DMS53 treated with DMSO at 0.1 percent for 48 hours (cell line): ENCODE measurements around the gene HELLS.
"Not testable (repeated sequence)": the region's sequence is repeated elsewhere in the genome, so short reads cannot be mapped to it uniquely, and the experiment has no call there.

ENCODE experiments used
- DNase-seq: peaks from one replicate; lab custom pipeline; 2025; ENCODE audit not compliant: unreplicated experiment; lab: John Stamatoyannopoulos, UW

Gene HELLS

GRCh38 chr10:94545391-94546048, at the start of gene HELLS:
HELLS (plus strand) TSS chr10:94545788; CDS start chr10:94545922, 134 bp downstream.
- DNase-seq, result peak; percentile 86

- DNase-seq, result no peak
These were observed 49.6 kb upstream of the HELLS start for GRCh38 chr10:94496010-94496409.

GRCh38 chr10:94496646-94497045, 48.9 kb upstream of the HELLS start:
- no peak for DNase-seq

GRCh38 chr10:94500063-94500462, 45.5 kb upstream of the HELLS start:
- no peak for DNase-seq

GRCh38 chr10:94521276-94522250, 24.0 kb upstream of the HELLS start:
- DNase-seq, result no peak

- DNase-seq, result no peak
These were observed 21.4 kb upstream of the HELLS start for GRCh38 chr10:94524146-94524545.

GRCh38 chr10:94524711-94525110, 20.9 kb upstream of the HELLS start:
- DNase-seq, result no peak

- not testable (repeated sequence) for DNase-seq
These were observed 14.0 kb upstream of the HELLS start for GRCh38 chr10:94531550-94531949.

- DNase-seq, result no peak
These were observed 12.6 kb upstream of the HELLS start for GRCh38 chr10:94533027-94533426.

- not testable (repeated sequence) for DNase-seq
These were observed 3.3 kb upstream of the HELLS start for GRCh38 chr10:94542282-94542681.

GRCh38 chr10:94546049-94546900, 687 bp downstream of the HELLS start:
- DNase-seq, result peak; percentile 55

- DNase-seq, result no peak
These were observed 1.3 kb downstream of the HELLS start for GRCh38 chr10:94546901-94547185.

GRCh38 chr10:94549221-94549620, 3.6 kb downstream of the HELLS start:
- DNase-seq, result no peak

- not testable (repeated sequence) for DNase-seq
These were observed 22.2 kb downstream of the HELLS start for GRCh38 chr10:94567714-94568307.

- DNase-seq, result no peak
These were observed 25.5 kb downstream of the HELLS start for GRCh38 chr10:94571081-94571480.

GRCh38 chr10:94571528-94571927, 25.9 kb downstream of the HELLS start:
- DNase-seq, result no peak

- no peak for DNase-seq
These were observed 33.2 kb downstream of the HELLS start for GRCh38 chr10:94578790-94579189.

GRCh38 chr10:94583124-94583523, 37.5 kb downstream of the HELLS start:
- DNase-seq, result no peak

- DNase-seq, result no peak
These were observed 46.0 kb downstream of the HELLS start for GRCh38 chr10:94591461-94592205.
